H1 (cell line): ENCODE data around the gene SH2D5. TPM values are rescaled to one million over a fixed set of nuclear protein-coding genes. Genes with fewer than 3 reads are reported as not detected.

Experiments used
- ASH2L ChIP-seq: fragments of 200-600, 300-600 bp; sonication (generic); IDR thresholded peaks from one replicate; pipeline ENCODE4 v1.7.1; 2017; ENCODE audit warnings: low read length
- BRCA1 ChIP-seq: IDR thresholded peaks from 2 replicates; pipeline ENCODE4 v1.6.1; 2012; ENCODE audit warnings: low read depth, low read length, improper control_type of control experiment
- CTBP2 ChIP-seq: IDR thresholded peaks from 2 replicates; pipeline ENCODE4 v1.7.0; 2011; ENCODE audit warnings: borderline replicate concordance, mild to moderate bottlenecking, moderate library complexity, mixed read lengths, low read length; ENCODE audit not compliant: insufficient read depth, insufficient read length
- RXRA ChIP-seq: IDR thresholded peaks from 2 replicates; pipeline ENCODE4 v1.6.1; 2011; ENCODE audit warnings: low read depth, mild to moderate bottlenecking, low read length, moderate library complexity; ENCODE audit not compliant: insufficient read depth
- polyA plus RNA-seq, 7 experiments: library from polyadenylated mRNA; depleted of rRNA in 3 of 7; stranded (reverse) in 5 of 7; unstranded in 2 of 7; fragments of >200 nt in 5 of 7; fragments of 200-250 nt in 2 of 7; gene quantifications; 1 replicate in 5 of 7; 2 replicates in 1 of 7; 4 replicates in 1 of 7; pipeline versions ENCODE4 v1.2.1 to v1.2.3, GENCODE V29; 2011 to 2013; ENCODE audit warnings: missing spikeins in 2 of 7, mixed read lengths in 2 of 7
- total RNA-seq: library from RNA; stranded (reverse); fragmentation: NEBNext Ultra II Directional; extraction: Animal tissue kit (Norgen Biotek cat#: 25700); gene quantifications from 2 replicates; pipeline ENCODE4 v1.2.1, GENCODE V29; 2021

SH2D5 gene
- total and polyA plus RNA-seq, 2 of the 8 experiments (the other 6 are each of a cell fraction or from before 2014, with no cell fraction given) = 13.2 to 18.4 TPM

GRCh38 chr1:20775700-20776099, 43.2 kb upstream of the SH2D5 start (continued):
- no peak for TF ChIP-seq RXRA
- TF ChIP-seq BRCA1 = no peak
- no peak for TF ChIP-seq CTBP2
- TF ChIP-seq ASH2L = no peak
- TF ChIP-seq, all 59 proteins: peak for 0
